HG03196 (cell line): ENCODE data around the gene HNF4A.

Experiments
- ATAC-seq: cut with Tn5 transposase; IDR thresholded peaks from one replicate; pipeline ENCODE4 v1.9.1; 2021; ENCODE audit not compliant: unreplicated experiment

The HNF4A gene

GRCh38 chr20:44392088-44392775 lies 36.7 kb downstream of the HNF4A start:
- no peak for ATAC-seq

GRCh38 chr20:44392776-44393607 lies 37.5 kb downstream of the HNF4A start:
- ATAC-seq: no peak

DNA sequence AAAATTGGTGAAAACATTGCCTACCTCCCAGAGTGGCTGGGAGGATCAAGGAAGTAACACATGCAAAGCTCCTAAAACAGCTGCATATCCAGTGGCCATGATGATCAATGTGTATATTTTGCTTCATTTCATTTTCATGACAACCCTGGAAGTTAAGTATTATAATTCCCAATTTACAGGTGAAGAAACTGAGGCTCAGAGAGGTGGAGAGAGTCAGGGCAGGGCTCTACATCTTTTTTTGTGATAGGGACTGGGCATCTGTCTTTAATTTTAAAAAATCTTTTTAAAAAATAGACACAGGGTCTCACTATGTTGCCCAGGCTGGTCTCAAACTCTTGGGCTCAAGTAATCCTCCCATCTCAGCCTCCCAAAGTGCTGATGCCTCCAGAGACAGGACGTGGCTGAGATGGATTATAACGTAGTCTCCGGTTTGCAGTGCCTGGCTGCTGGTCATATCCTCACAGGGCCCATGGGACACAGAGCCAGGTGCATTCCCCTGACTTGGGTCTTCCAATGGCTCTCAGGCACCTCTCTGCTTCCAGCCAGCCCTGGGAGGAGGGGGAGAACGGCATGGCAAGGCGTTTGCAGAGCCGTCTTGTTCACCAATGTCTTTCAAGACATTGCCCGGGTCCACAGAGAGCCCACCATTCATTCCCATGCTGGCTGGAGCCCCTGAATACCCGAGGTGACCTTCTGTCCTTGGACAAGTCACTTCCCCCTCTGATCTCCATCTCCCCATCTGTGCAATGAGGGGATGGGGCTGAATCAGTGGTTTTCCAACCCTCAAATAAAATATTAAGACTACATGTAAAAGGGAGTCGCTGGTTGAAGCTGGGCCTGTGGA lies 38.3 kb downstream of the HNF4A start:
- no peak for ATAC-seq

DNA sequence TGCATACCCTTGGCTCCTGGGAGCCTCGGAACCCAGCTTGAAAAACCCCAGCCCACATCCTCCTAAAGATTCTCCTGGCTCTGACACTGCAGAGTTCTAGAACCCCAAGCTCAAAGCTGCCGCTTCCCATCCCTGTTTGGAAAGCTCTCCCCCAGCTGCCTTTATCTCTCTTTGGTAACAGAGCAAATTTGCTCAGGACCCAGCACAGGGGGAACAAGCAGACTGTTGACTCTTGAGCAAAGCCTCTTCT lies 38.9 kb downstream of the HNF4A start:
- ATAC-seq: no peak

DNA sequence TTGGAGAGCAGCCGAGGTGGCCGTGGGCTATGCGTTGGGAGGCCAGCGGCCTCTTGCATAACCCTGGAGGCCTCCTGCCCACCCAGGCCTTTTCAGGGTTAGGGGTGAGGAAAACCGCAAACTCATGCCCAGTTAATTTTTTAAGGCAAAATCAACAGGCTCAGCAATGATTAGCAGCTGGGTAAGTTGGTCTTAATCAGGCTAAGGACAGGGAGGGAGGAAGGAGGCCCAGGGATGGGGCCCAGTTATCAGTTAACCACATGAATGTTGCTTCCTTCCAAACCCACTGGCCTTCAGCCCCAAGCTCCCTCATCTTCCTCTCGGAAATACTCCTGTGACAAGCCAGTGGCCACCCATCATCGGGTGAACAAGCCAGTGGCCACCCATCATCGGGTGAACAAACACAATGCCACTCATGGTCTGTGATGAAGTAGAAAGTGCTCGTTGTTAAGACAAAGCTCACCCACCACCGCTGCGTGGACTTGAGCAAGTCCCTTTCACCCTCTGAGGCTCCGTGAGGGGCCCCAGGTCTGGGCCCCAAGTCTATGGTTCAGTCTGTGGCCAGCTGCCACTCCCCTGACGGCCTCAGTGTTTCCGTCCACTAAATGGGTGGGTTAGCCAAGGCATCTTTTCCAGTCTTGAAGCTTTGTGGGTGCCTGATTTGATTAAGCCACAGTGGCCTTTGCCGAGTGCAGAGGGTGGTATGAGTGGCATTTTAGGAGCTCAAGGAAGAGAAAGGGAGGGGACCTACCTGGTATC lies 39.4 kb downstream of the HNF4A start:
- no peak for ATAC-seq

GRCh38 chr20:44395461-44396340 lies 40.2 kb downstream of the HNF4A start:
- no peak for ATAC-seq

- no peak for ATAC-seq
Observed at GRCh38 chr20:44396369-44397130, 41.1 kb downstream of the HNF4A start.

GRCh38 chr20:44398335-44398734 lies 42.8 kb downstream of the HNF4A start:
- ATAC-seq: no peak

GRCh38 chr20:44399446-44399845 lies 43.9 kb downstream of the HNF4A start:
- ATAC-seq: no peak

GRCh38 chr20:44400671-44400969 lies 45.1 kb downstream of the HNF4A start:
- ATAC-seq: no peak

DNA sequence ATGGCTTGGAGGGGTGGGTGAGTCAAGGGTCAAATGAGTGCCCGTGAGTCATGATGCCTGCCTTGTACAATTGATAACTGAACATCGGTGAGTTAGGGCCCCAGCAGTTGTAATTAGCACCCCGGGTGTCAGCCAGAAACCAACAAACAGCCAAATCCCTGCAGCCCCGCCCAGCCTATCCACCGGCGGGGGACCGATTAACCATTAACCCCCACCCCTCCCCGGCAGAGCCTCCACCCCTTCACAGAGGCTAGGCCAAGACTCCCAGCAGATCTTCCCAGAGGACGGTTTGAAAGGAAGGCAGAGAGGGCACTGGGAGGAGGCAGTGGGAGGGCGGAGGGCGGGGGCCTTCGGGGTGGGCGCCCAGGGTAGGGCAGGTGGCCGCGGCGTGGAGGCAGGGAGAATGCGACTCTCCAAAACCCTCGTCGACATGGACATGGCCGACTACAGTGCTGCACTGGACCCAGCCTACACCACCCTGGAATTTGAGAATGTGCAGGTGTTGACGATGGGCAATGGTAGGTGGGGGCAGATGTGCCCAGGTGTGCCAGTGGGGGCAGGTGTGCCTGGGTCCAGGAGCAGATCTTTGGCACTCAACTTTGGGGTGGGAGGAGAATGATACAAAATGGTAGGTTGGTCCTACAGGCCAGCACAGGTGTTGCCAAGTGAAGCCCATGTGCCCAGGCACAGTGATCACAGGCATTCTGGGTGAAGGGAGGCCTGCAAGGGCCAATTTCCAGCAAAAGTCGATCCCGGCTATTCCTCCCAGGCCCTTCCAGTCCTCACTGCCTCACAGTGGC lies 45.7 kb downstream of the HNF4A start:
- no peak for ATAC-seq

GRCh38 chr20:44401770-44402390 lies 46.4 kb downstream of the HNF4A start:
- ATAC-seq: no peak

DNA sequence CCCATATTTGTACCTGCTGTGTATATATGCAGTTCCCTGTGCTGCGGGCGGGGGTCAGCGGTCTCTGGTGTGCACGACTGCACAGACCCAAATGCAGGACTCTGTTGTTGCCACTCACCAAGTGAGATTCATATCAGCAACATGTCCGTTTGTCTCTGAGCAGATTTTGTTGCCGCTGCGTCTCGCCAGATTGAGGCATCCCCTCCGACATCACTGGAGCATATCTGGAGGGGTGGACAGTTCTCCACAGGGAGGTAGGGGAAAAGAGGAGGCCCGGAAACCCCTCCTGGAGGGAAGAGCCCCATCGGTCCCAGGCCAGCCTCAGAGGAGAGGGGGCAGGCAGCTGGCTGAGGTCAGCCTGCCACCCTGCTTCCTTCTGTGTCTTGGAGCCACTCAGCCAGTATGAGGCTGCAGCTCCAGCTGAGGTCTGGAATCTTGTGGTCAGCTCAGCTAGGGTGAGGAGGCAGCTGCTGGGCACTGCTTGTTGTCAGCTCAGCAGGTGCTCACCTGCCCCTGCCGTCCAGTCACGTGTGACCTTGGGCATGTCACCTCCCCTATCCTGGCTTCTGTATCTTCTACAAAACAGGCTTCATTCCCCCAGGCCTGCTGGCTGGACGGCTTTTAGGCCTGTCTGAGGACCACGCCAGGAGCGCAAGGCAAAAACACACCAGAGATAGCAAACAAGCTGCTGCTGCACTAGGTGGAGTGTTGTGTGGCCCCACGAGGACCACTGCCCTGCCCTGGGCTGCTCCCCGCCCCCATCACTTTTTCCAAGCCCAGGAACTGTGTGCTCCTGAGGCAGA lies 47.1 kb downstream of the HNF4A start:
- no peak for ATAC-seq

DNA sequence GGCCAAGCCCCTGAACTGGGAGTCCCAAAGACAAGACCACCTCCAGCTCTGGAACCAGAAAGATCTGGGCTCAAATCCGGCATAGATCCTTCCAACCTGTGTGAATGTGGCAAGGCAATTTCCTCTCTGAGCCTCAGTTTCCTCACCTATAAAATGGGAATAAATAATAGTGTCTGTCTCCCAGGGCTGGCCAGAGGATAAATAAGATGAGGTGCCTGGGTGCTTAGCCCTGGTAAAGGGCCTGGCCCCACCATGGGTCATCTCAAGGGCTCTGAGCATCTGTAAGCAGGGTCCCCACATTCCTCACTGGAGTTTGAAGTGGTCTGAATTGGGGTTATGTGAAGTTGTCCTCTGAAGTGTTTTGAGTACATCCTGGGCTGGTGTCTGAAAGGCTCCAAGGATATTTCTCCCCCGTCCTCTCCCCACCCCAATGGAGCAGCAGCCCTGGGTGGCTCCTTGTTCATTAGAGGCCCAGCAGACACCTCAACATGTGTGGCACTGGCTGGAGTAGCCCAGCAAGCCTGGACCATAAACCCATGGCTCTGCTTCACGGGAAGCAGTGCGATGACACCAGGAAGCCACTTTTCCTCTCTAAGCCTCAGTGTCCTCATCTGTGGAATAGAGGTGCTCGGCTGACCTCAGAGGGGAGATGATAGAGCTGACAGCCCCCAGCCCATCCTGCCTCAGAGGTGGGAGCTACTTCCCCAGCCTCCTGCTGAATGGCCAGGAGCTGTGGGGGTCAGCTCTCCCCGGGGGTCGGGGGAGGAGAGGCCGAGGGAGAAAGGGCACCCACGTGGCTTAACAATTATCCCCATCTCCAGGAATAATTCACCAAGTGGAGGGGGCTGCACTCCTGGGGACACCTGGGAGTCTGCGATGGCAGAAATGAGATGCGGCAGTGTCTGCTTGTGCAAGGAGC lies 48.0 kb downstream of the HNF4A start:
- ATAC-seq: no peak

- no peak for ATAC-seq
Observed at GRCh38 chr20:44404204-44405181, 49.0 kb downstream of the HNF4A start.
